ELF-1 (cell line): Measurements from ENCODE around the gene CHAT.

Experiments used
- DNase-seq: peaks from one replicate; pipeline ENCODE4 v3.0.0-alpha.2; 2016; ENCODE audit warnings: low read depth, low spot score

Gene CHAT

GRCh38 chr10:49597426-49598163, 16.2 kb upstream of the CHAT start:
- no peak for DNase-seq

GRCh38 chr10:49598164-49598856, 15.5 kb upstream of the CHAT start:
- no peak for DNase-seq

GRCh38 chr10:49598986-49599385, 14.9 kb upstream of the CHAT start:
- peak; percentile 43 for DNase-seq

DNA sequence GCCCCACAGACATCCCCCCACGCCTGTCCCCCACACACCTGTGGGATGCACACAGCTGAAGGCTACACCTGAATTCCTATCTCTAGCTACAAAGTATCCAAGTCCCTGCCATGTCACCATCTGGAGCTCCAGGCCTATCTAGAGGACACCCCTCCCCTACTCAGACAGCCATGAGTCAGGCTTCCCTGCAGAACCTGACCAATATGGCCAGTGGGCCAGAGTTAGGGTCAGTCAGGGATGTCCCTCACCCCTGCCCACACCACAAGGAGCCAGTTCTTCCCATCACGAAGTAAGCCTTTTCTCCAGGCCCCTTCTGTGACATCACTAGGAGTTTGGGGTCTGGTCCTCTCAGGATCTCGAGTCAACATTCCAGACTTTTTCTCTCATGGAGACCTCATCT, 14.3 kb upstream of the CHAT start:
- DNase-seq = no peak

DNA sequence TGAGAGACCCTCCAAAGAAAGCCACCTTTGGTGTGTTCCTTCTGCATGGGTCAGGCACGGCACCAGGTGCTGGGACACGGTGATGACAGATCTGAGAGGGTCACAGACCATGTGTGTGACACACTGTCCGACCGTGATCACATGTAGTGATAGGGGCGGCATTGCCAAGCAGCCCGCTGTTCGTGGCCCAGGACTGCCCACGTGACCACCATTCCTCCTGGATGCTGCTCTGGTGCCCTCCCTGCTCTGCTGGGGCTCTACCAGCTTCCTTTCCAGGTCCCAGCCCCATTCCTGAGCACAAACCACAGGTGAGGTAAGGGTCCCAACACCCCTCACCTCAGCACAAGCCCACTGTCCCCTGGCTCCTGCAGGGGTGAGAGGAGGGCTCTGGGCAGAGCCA, 13.8 kb upstream of the CHAT start:
- no peak for DNase-seq

GRCh38 chr10:49600781-49601400, 12.9 kb upstream of the CHAT start:
- no peak for DNase-seq

- DNase-seq = no peak
Observed at GRCh38 chr10:49601857-49602256, 12.0 kb upstream of the CHAT start.

DNA sequence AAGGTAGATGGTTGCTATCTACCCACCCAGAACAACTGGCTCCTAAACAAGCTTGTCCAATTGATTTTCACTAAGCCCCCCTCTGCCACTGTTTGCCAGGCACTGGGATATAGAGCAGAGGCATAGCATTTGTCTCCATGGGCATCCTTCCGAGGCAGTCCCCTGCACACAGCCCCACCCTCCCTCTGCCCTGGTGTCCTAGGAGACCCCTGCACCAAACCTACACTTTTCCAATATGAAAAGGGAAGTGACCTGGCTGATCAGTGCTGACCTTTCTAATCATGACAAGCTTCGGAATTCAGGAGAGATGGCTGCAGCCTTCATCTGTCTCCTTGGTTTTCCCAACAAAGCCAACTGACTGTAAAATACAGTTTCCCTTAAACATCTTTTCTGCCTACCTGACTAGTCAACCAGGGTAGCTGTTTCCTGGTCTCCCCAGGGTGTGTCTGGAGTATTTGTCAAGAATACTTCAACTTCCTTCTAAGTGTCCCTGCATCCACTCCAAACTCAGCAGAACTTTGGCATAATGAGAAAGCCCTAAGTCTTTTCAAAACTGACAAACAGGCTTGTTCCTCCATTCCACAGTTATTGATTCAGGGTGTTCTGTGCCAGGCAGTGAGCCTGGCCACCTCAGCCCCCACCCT, 11.3 kb upstream of the CHAT start:
- no peak for DNase-seq

DNA sequence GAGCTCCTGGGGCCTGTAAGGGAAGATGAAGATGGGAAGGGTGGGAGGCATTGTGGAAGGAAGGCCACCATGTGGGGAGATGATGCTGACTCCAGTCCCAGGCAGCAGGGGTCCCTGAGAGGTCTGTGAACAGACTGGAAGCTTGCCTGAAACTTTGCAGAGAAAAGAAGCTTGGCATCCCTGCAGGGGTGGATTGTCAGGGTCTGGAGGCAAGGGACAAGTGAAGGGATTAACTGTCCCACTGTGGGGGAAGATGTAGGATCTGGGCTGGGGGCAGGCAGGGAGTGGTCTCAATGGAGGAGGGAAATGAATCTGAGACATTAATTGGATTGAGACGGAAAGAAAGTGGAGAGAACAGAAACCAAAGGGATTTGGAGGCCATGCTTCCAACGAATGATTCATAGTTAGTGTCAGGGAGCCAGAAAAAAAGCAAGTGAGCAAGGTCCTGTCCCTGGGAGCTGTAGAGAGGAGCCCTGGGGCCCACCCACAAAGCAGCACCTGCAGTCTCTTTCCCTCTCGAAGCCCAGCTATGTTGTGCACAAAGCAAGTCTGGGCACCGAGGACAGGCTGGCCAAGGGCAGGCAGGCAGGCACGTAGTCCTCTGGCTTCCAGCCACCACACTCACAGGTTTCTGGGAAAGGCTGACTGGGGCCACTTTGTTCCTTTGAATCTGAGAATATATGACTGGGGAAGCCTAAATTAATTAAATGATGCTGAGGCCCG, 8.5 kb upstream of the CHAT start:
- DNase-seq = no peak

GRCh38 chr10:49605939-49606509, 7.8 kb upstream of the CHAT start:
- no peak for DNase-seq

DNA sequence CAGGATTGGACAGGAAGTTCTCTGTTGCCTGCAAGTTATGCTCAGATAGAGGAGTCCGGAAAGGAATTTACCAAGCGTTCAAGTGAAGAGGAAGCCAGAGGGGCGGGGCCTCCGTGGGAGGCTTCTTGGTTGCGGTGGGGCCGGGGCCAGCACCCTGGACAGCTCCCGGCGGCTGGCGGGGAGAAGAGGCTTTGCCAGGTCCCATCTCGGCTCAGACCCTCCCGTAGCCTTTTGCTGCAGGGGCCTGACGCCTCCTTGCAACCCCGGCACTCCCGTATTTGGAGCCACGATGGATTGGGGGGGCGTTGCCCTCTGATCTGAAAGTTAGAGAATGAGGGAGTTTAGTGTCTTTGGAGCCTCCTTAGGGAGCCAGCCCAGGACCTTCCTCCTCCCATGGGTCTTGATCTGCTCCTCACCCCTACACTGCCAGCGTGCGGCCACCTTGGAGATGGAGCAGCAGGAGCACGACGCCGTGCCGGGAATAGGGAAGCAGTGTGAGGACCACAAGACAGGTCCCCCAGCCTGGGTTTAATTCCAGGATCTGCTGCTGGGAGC, 6.8 kb upstream of the CHAT start:
- peak; percentile 90 for DNase-seq

DNA sequence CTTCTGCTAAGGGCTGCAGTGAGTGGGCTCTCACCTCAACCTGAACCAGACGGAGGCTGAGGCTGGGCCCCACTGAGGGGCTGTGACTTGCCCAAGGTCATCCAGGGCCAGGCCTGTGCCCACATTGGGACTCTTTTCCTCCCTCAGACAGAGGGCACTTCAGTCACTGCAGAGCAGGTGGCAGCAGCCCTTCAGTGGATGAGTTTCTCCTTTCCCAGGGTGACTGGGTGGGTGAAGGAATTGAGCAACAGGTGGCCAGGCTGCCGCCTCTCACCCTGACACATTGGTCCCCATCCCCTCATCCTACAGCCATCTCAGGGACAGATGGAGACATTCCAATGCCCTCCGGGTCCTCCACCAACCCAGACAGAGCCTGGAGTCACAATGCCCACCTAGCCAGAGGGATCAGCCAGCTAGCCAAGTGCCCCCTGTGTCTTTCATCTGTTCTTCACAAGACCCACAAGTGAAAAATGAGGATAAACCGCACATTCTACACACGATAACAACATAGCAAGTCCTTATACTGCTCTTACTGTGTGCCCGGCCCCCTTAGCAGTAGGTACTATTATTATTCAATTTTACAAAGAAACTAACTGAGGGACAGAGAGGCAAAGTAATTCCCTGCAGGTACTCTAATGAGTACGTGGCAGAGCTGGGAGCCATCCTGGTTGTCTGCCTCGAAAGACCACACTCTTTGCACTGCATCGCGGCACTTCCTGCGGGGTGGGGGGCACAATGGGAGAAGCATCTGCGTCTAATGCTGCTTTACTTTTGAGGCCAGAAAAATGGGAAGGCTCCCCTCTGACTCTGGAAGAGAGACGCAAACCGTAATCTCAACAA, 5.5 kb upstream of the CHAT start:
- no peak for DNase-seq

- DNase-seq = no peak
Observed at GRCh38 chr10:49609006-49609282, 4.9 kb upstream of the CHAT start.

GRCh38 chr10:49609283-49610113, 4.3 kb upstream of the CHAT start:
- DNase-seq = no peak

DNA sequence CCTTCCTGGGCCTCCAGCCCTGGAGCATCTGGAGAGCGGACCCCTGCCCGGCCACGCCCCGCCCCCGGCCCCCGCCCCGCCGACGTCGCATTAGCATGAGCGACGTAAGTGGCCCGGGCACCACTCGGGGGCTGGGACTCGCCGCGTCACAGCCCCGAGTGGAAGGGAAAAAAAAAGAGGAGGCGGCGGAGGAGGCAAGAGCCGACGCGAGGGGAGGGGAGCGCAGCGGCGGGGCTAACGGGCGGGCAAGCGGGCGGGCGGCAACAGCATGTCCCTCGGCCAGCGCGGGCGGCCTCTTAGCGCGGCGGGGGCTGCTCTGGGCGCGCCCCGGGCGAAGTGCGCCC, 3.8 kb upstream of the CHAT start, which contains the start of gene SLC18A3:
SLC18A3 (plus strand) TSS at position 197 of the 344 bp plus-strand sequence. CDS start 431 bp downstream, outside the sequence.
- DNase-seq = no peak

DNA sequence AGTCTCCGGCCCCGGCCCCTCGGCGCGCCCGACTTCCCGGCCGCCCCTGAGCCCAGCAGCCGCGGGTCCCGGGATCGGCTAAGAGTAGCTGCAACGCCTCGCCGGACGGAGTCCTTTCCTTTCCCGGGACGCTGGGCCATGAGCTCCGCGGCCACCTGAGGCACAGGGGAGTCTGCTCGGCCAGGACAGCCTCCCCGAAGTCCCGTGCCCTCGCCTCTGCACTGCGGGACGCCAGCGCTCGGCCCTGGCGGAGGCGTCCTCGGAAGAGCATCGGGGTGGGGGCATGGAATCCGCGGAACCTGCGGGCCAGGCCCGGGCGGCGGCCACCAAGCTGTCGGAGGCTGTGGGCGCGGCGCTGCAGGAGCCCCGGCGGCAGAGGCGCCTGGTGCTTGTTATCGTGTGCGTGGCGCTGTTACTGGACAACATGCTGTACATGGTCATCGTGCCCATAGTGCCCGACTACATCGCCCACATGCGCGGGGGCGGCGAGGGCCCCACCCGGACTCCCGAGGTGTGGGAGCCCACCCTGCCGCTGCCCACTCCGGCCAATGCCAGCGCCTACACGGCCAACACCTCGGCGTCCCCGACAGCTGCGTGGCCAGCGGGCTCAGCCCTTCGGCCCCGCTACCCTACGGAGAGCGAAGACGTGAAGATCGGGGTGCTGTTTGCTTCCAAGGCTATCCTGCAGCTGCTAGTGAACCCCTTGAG, 3.2 kb upstream of the CHAT start:
- no peak for DNase-seq

DNA sequence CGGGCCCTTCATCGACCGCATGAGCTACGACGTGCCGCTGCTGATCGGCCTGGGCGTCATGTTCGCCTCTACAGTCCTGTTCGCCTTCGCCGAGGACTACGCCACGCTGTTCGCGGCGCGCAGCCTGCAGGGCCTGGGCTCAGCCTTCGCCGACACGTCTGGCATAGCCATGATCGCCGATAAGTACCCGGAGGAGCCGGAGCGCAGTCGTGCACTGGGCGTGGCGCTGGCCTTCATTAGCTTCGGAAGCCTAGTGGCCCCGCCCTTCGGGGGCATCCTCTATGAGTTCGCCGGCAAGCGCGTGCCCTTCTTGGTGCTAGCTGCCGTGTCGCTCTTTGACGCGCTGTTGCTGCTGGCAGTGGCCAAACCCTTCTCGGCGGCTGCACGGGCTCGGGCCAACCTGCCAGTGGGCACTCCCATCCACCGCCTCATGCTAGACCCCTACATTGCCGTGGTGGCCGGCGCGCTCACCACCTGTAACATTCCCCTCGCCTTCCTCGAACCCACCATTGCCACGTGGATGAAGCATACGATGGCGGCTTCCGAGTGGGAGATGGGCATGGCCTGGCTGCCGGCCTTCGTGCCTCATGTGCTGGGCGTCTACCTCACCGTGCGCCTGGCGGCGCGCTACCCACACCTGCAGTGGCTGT, 2.5 kb upstream of the CHAT start:
- peak; percentile 48 for DNase-seq

DNA sequence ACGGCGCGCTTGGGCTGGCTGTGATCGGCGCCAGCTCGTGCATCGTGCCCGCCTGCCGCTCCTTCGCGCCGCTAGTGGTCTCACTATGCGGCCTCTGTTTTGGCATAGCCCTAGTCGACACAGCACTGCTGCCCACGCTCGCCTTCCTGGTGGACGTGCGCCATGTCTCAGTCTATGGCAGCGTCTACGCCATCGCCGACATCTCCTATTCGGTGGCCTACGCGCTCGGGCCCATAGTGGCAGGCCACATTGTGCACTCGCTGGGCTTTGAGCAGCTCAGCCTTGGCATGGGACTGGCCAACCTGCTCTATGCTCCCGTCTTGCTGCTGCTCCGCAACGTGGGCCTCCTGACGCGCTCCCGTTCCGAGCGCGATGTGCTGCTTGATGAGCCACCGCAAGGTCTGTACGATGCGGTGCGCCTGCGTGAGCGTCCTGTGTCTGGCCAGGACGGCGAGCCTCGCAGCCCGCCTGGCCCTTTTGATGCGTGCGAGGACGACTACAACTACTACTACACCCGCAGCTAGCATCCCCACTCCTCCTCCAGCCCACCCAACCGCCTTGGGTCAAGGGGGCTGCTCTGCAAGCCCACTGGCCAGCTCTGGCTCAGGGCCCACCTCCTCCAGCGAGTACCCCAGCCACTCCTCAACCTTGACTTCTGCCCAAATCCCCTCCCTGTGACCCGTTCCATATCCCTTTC, 1.9 kb upstream of the CHAT start:
- DNase-seq = no peak
